ENCODE results near the gene SCD.

SCD gene

GRCh38 chr10:100311298-100311697 lies 35.7 kb upstream of the SCD start:
- TF ChIP-seq, protein P1, sequence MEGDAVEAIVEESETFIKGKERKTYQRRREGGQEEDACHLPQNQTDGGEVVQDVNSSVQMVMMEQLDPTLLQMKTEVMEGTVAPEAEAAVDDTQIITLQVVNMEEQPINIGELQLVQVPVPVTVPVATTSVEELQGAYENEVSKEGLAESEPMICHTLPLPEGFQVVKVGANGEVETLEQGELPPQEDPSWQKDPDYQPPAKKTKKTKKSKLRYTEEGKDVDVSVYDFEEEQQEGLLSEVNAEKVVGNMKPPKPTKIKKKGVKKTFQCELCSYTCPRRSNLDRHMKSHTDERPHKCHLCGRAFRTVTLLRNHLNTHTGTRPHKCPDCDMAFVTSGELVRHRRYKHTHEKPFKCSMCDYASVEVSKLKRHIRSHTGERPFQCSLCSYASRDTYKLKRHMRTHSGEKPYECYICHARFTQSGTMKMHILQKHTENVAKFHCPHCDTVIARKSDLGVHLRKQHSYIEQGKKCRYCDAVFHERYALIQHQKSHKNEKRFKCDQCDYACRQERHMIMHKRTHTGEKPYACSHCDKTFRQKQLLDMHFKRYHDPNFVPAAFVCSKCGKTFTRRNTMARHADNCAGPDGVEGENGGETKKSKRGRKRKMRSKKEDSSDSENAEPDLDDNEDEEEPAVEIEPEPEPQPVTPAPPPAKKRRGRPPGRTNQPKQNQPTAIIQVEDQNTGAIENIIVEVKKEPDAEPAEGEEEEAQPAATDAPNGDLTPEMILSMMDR (IDR thresholded peaks at IDR 0.05; ENCODE audit: insufficient read depth, low read depth, low read length, missing control alignments): no peak
- DNase-seq (ENCODE audit: low read depth): no peak
- no peak overlapping the region for H3K4me3 ChIP-seq (ENCODE audit: low read depth, low read length)

- no peak overlapping the region for H3K4me3 ChIP-seq (ENCODE audit: low read depth, low read length)
- DNase-seq (ENCODE audit: low read depth): no peak
- TF ChIP-seq, protein P1 (IDR thresholded peaks at IDR 0.05; ENCODE audit: insufficient read depth, low read depth, low read length, missing control alignments): no peak
Observed at GRCh38 chr10:100315615-100316014, 31.4 kb upstream of the SCD start.

- no peak for DNase-seq (ENCODE audit: low read depth)
- no peak overlapping the region for H3K4me3 ChIP-seq (ENCODE audit: low read depth, low read length)
- TF ChIP-seq, protein P1 (IDR thresholded peaks at IDR 0.05; ENCODE audit: insufficient read depth, low read depth, low read length, missing control alignments): no peak
Observed at GRCh38 chr10:100318207-100318606, 28.8 kb upstream of the SCD start.

GRCh38 chr10:100319707-100320402 lies 27.2 kb upstream of the SCD start:
- TF ChIP-seq, protein P1 (IDR thresholded peaks at IDR 0.05; ENCODE audit: insufficient read depth, low read depth, low read length, missing control alignments): no peak
- DNase-seq (ENCODE audit: low read depth): no peak
- H3K4me3 ChIP-seq (ENCODE audit: low read depth, low read length): no peak overlapping the region

DNA sequence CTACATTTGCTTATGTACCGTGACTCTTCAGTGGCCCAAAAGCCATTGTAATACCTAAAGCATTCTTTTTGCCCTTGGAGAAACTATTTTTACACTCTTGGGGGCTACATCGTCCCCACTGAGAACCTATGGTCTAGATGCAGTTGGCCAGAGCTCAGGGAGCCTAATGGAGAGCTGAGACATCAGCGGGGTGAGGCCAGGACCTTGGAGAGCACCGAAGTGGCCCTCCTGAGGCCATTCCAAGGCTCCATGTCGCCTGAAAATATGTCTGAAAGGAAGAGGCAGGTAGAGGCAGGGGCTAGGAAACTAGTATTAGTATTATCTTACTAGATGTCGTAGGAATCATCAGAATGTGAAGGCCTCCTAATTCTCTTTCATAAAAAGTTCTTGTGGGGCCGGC lies 21.9 kb upstream of the SCD start:
- no peak overlapping the region for H3K4me3 ChIP-seq (ENCODE audit: low read depth, low read length)
- TF ChIP-seq, protein P1 (IDR thresholded peaks at IDR 0.05; ENCODE audit: insufficient read depth, low read depth, low read length, missing control alignments): no peak
- DNase-seq (ENCODE audit: low read depth): no peak

GRCh38 chr10:100327007-100327717 lies 19.9 kb upstream of the SCD start:
- TF ChIP-seq, protein P1 (IDR thresholded peaks at IDR 0.05; ENCODE audit: insufficient read depth, low read depth, low read length, missing control alignments): no peak
- DNase-seq (ENCODE audit: low read depth): peak; percentile 89
- no peak overlapping the region; the same call in 1 of the 2 replicates for H3K4me3 ChIP-seq (ENCODE audit: low read depth, low read length)

Data from GM12865 (cell line).